ENCODE measurements around the gene NTSR1.

- TF ChIP-seq CTCF (IDR thresholded peaks at IDR 0.05) (no peak), POLR2AphosphoS5 (IDR thresholded peaks at IDR 0.05) (no peak)
Measured at GRCh38 chr20:62811720-62812119, 103.1 kb downstream of the NTSR1 start.
